Esophagus muscularis mucosa (tissue), 4 donors: ENCODE measurements around the gene OR6C3. TPM values are rescaled to one million over a fixed set of nuclear protein-coding genes. Genes with fewer than 3 reads are reported as not detected.

Experiments
- DNase-seq: peaks from one replicate; pipeline ENCODE4 v3.0.0-alpha.2; 2017; ENCODE audit errors: extremely low spot score
- H3K27ac ChIP-seq, 4 donors: fragments of 200-600 bp; sonication (generic); replicated peaks in 1 of 4; 1 replicate in 3 of 4; 2 replicates in 1 of 4; pipeline ENCODE4 v1.5.1; 2016 to 2019; ENCODE audit warnings: mild to moderate bottlenecking in 1 of 4
- H3K27me3 ChIP-seq, 4 donors: fragments of 200-600 bp; sonication (generic); one replicate each; pipeline versions ENCODE4 v1.5.1 to v1.6.0; 2016 to 2019
- H3K36me3 ChIP-seq, 4 donors: fragments of 200-600 bp; sonication (generic); one replicate each; pipeline ENCODE4 v1.5.1; 2016 to 2019
- H3K4me1 ChIP-seq, 4 donors: fragments of 200-600 bp; sonication (generic); one replicate each; pipeline ENCODE4 v1.5.1; 2016 to 2019
- H3K4me3 ChIP-seq, 4 donors: fragments of 200-600 bp; sonication (generic); 1 replicate in 2 of 4; 2 replicates in 2 of 4; pipeline ENCODE4 v1.5.1; 2016 to 2019; ENCODE audit warnings: mild to moderate bottlenecking in 4 of 4, moderate library complexity in 1 of 4
- H3K9me3 ChIP-seq, 4 donors: fragments of 200-600 bp; sonication (generic); 1 replicate in 3 of 4; 2 replicates in 1 of 4; pipeline ENCODE4 v1.5.1; 2016 to 2019
- EP300 ChIP-seq: sonication (generic); formaldehyde crosslinking; IDR thresholded peaks from one replicate; pipeline ENCODE4 v1.6.1; 2017; ENCODE audit warnings: antibody characterized with exemption
- POLR2A ChIP-seq: fragments of 450-650 bp; IDR thresholded peaks from one replicate; pipeline ENCODE4 v1.6.1; 2017; ENCODE audit warnings: antibody characterized with exemption, moderate library complexity, mild to moderate bottlenecking, low read depth
- POLR2AphosphoS5 ChIP-seq, 2 donors: sonication (generic); formaldehyde crosslinking; IDR thresholded peaks; one replicate each; pipeline ENCODE4 v1.6.1; 2017; ENCODE audit warnings: antibody characterized with exemption in 2 of 2
- WGBS: methylation state at CpG from one replicate; pipeline ENCODE4 v1.1.5; 2018; 5-methylcytosine and 5-hydroxymethylcytosine counted together
- intact Hi-C: fragments of 100-400 bp; cut with DNase I; formaldehyde crosslinking; loops from one replicate; pipeline ENCODE4 v1.15.1; 2023
- total RNA-seq, 4 donors: library from RNA; depleted of rRNA; stranded (reverse); fragments of >200 nt; gene quantifications; one replicate each; pipeline versions ENCODE4 v1.1.0 to v1.2.1, GENCODE V29; 2016
- TF ChIP-seq, protein P1 (sequence below), 3 experiments: fragments of 200-600 bp in 2 of 3; fragments of 450-650 bp in 1 of 3; sonication (generic) in 2 of 3; IDR thresholded peaks; one replicate each; pipeline ENCODE4 v1.5.1; 2017 to 2019; ENCODE audit warnings: antibody characterized with exemption in 3 of 3, mild to moderate bottlenecking in 2 of 3, moderate library complexity in 1 of 3

The OR6C3 gene
- total RNA-seq, 4 donors from 2014 or later: not detected

DNA sequence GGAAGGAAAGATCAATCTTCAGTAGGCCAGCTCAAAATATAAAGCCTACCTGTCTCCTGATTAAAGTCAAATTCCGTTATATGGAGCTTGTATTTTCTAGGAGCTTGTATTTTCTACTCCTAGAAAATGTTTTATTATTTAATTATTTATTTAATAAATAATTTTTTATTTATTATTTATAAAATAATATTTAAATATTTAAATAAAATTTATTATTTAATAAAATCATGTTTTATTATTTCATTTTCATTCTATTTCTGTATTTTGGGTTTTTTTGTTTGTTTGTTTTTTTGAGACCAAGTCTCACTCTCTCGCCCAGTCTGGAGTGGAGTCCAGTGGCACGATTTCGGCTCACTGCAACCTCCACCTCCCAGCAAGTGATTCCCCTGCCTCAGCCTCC lies 42.0 kb downstream of the OR6C3 start:
- Histone ChIP-seq H3K36me3 (no peaks in the 10 kb centered on the region), H3K27me3 (no peaks in the 10 kb centered on the region), H3K4me1 (no peaks in the 10 kb centered on the region), H3K27ac (no peak overlapping the region), H3K9me3 (no peaks in the 10 kb centered on the region), H3K4me3 (no peak overlapping the region)
- intact Hi-C loops: no loop called here
- 70% methylated on average over 4 of the region's 4 CpGs for WGBS
- no peak for TF ChIP-seq POLR2A
- TF ChIP-seq, protein P1, sequence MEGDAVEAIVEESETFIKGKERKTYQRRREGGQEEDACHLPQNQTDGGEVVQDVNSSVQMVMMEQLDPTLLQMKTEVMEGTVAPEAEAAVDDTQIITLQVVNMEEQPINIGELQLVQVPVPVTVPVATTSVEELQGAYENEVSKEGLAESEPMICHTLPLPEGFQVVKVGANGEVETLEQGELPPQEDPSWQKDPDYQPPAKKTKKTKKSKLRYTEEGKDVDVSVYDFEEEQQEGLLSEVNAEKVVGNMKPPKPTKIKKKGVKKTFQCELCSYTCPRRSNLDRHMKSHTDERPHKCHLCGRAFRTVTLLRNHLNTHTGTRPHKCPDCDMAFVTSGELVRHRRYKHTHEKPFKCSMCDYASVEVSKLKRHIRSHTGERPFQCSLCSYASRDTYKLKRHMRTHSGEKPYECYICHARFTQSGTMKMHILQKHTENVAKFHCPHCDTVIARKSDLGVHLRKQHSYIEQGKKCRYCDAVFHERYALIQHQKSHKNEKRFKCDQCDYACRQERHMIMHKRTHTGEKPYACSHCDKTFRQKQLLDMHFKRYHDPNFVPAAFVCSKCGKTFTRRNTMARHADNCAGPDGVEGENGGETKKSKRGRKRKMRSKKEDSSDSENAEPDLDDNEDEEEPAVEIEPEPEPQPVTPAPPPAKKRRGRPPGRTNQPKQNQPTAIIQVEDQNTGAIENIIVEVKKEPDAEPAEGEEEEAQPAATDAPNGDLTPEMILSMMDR (IDR thresholded peaks at IDR 0.05): no peak
- no peak for TF ChIP-seq EP300
- TF ChIP-seq POLR2AphosphoS5 (IDR thresholded peaks at IDR 0.05): no peak
- DNase-seq: no peak

Other genes with a start within 250 kb of the OR6C3 start
- gene OR9K2, start 204.3 kb upstream of the OR6C3 start, total RNA-seq: not detected
- not detected for gene OR10A7, start 109.7 kb upstream of the OR6C3 start, total RNA-seq
- gene OR6C74, start 86.1 kb upstream of the OR6C3 start, total RNA-seq: not detected
- not detected for gene OR6C6, start 34.2 kb upstream of the OR6C3 start, total RNA-seq
- gene OR6C1, start 16.4 kb upstream of the OR6C3 start, total RNA-seq: not detected
- gene OR6C75, start 32.2 kb downstream of the OR6C3 start, total RNA-seq: not detected
- not detected for gene OR6C65, start 69.8 kb downstream of the OR6C3 start, total RNA-seq
- not detected for gene OR6C76, start 95.5 kb downstream of the OR6C3 start, total RNA-seq
- gene OR6C2, start 113.3 kb downstream of the OR6C3 start, total RNA-seq: not detected
- gene OR6C70, start 139.4 kb downstream of the OR6C3 start, total RNA-seq: not detected
- not detected for gene OR6C68, start 161.6 kb downstream of the OR6C3 start, total RNA-seq
- not detected for gene OR6C4, start 218.9 kb downstream of the OR6C3 start, total RNA-seq
- not detected for gene OR2AP1, start 241.7 kb downstream of the OR6C3 start, total RNA-seq